Measurements from ENCODE around the gene DTNB.

DNA sequence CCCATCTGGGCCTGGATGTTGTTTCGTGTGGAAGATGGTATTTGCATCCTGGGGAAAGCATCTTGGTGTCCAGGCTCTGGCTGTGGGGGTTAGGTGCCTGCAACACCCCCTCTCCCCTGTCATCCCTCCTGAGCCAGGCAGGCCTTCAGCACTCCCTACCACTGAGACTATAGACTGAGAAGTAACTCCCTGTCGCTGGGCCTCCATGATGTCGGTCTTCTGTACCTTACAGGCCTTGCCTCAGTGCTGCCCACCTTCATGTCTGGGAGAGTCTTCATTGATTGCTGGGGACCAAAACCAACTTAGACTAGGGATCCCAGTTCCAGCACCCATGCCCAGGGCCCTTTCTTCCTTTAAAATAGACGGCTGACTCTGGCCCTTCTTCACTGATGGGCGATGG, 298.6 kb downstream of the DTNB start:
- TF ChIP-seq POLR2A (IDR thresholded peaks at IDR 0.05) (no peak), EP300 (IDR thresholded peaks at IDR 0.05) (no peak)
- TF ChIP-seq, protein P1, sequence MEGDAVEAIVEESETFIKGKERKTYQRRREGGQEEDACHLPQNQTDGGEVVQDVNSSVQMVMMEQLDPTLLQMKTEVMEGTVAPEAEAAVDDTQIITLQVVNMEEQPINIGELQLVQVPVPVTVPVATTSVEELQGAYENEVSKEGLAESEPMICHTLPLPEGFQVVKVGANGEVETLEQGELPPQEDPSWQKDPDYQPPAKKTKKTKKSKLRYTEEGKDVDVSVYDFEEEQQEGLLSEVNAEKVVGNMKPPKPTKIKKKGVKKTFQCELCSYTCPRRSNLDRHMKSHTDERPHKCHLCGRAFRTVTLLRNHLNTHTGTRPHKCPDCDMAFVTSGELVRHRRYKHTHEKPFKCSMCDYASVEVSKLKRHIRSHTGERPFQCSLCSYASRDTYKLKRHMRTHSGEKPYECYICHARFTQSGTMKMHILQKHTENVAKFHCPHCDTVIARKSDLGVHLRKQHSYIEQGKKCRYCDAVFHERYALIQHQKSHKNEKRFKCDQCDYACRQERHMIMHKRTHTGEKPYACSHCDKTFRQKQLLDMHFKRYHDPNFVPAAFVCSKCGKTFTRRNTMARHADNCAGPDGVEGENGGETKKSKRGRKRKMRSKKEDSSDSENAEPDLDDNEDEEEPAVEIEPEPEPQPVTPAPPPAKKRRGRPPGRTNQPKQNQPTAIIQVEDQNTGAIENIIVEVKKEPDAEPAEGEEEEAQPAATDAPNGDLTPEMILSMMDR (IDR thresholded peaks at IDR 0.05) = no peak

All from gastroesophageal sphincter (tissue), 3 donors.